IPS-11a (cell line): ENCODE data around the gene EIF4G2.

Experiments
- H3K4me3 ChIP-seq: one replicate; pipeline ENCODE4 v1.5.1; 2013; ENCODE audit warnings: low read depth, low read length, control low read depth

The EIF4G2 gene

GRCh38 chr11:10777806-10778205 is 30.9 kb downstream of the EIF4G2 start:
- no peak overlapping the region for H3K4me3 ChIP-seq

GRCh38 chr11:10777393-10777793 is 31.3 kb downstream of the EIF4G2 start:
- H3K4me3 ChIP-seq = no peak overlapping the region

GRCh38 chr11:10774811-10775210 is 33.9 kb downstream of the EIF4G2 start:
- H3K4me3 ChIP-seq = no peak overlapping the region

GRCh38 chr11:10771457-10771856 is 37.3 kb downstream of the EIF4G2 start:
- H3K4me3 ChIP-seq = no peak overlapping the region

- no peak overlapping the region for H3K4me3 ChIP-seq
These were observed 38.0 kb downstream of the EIF4G2 start for GRCh38 chr11:10770626-10771254.

GRCh38 chr11:10764412-10764811 is 44.3 kb downstream of the EIF4G2 start:
- H3K4me3 ChIP-seq = no peak overlapping the region

GRCh38 chr11:10763766-10764165 is 45.0 kb downstream of the EIF4G2 start:
- H3K4me3 ChIP-seq = no peak overlapping the region

GRCh38 chr11:10762913-10763421 is 45.8 kb downstream of the EIF4G2 start:
- no peak overlapping the region for H3K4me3 ChIP-seq

GRCh38 chr11:10762185-10762584 is 46.5 kb downstream of the EIF4G2 start:
- H3K4me3 ChIP-seq = no peak overlapping the region

GRCh38 chr11:10761085-10761698 is 47.5 kb downstream of the EIF4G2 start:
- H3K4me3 ChIP-seq = no peak overlapping the region

- no peak overlapping the region for H3K4me3 ChIP-seq
These were observed 49.8 kb downstream of the EIF4G2 start for GRCh38 chr11:10758957-10759356.

GRCh38 chr11:10752486-10752885 is 56.2 kb downstream of the EIF4G2 start:
- H3K4me3 ChIP-seq = peak overlapping the region; percentile 96

GRCh38 chr11:10752061-10752460 is 56.7 kb downstream of the EIF4G2 start:
- H3K4me3 ChIP-seq = peak overlapping the region; percentile 96

- H3K4me3 ChIP-seq = peak overlapping the region; percentile 96
These were observed 57.2 kb downstream of the EIF4G2 start for GRCh38 chr11:10751581-10751940.

GRCh38 chr11:10750838-10751580 is 57.7 kb downstream of the EIF4G2 start, which contains the start of gene CTR9:
TSS of gene CTR9 (plus strand) at chr11:10751246. CDS start at chr11:10751413, 167 bp downstream.
- H3K4me3 ChIP-seq = peak within 1 kb of the TSS; percentile 96

- no peak overlapping the region for H3K4me3 ChIP-seq
These were observed 59.2 kb downstream of the EIF4G2 start for GRCh38 chr11:10749476-10749875.

- H3K4me3 ChIP-seq = no peak overlapping the region
These were observed 61.0 kb downstream of the EIF4G2 start for GRCh38 chr11:10747733-10748132.
